8988T (cell line): ENCODE results near the gene HMCN1.
"Not testable (repeated sequence)": the region's sequence is repeated elsewhere in the genome, so short reads cannot be mapped to it uniquely, and the experiment has no call there.

Experiments used
- DNase-seq: peaks from one replicate; pipeline ENCODE4 v3.0.0; 2011

The HMCN1 gene

DNA sequence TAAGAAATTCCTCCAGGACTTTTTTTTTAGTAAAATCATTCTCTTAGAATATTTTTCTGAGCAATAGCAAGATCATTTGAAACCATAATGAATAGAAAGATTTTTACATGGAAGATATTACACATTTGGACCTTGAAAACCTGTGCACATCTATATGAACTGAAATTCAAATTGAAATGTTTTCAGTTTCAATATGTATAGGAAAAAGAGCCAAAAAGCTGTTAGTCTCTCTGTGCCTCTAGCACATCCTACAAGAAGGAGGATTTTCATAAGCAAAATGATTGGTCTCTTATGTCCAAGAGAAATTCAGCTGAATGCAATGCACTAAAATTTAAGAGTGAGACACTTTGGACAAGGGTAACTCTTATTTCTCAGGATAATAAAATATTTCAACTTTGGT, 8.2 kb downstream of the HMCN1 start:
- no peak for DNase-seq

DNA sequence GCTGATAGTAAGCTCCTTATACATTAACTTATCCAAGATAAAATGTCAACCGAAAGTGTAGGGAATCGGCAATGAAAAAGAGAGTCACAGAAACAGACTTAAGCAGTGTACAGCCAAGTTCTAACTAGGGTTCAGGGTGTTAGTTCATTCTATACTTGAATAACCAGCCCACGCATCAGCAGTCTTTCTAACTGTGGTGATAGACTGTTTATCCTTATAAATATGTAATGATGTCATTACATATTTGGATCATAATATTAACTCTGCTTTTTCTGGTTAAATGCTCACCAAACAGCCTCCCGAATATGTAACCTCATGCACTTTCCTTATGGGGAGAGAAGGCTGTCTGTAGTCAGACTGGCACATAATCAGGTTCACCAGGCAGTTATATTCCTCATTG, 11.0 kb downstream of the HMCN1 start:
- DNase-seq: no peak

- DNase-seq: no peak
Observed at GRCh38 chr1:185759061-185759460, 24.9 kb downstream of the HMCN1 start.

- DNase-seq: no peak
Observed at GRCh38 chr1:185761841-185762240, 27.6 kb downstream of the HMCN1 start.

- no peak for DNase-seq
Observed at GRCh38 chr1:185767508-185768120, 33.4 kb downstream of the HMCN1 start.

DNA sequence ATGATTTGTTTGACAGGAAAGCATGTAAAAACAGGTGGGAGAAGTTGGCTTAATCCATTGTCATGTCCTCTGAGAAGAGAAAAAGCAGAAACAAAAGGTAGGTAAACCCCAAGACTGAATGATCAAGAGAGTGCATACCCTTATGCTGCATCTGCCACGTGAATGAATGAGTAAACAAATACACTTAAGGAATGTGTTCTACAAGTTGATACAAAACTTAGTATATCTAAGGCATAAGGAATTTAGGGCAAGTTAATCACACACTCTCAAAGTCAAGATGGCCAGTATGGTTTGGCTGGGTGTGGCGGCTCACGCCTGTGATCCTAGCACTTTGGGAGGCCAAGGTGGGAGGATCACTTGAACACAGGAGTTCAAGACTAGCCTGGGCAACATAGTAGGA, 34.2 kb downstream of the HMCN1 start:
- DNase-seq: no peak

DNA sequence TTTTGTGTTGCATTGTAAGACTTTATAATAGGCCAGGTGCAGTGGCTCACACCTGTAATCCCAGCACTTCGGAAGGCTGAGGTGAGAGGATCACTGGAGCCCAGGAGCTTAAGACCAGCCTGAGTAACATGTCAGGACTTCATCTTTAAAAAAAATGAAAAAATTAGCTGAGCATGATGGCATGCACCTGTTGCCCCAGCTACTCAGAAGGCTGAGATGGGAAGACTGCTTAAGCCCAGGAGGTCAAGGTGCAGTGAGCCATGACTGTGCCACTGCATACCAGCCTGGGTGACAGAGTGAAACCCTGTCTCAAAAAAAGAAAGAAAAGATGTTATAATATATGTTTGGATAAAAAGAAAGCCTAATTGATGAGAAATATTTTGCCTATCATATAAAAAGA, 34.9 kb downstream of the HMCN1 start:
- DNase-seq: no peak

DNA sequence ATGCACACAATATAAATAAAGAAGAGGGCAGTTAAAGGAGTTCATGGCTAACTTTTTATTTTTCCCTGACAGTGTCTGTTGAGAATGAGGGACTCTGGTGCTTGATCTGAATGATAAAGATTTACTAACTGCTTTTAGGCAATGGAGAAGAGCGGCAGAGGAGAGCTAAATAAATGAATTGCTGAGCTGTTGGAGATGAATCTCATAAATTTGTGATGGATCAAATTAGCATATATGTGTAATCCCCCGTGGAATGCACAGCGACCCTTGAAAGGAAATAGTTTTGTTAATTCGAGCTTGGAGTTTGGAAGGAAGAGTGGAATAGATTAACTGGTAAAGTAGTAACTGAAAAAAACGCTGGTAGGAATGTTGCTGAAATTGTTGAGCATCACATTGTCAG, 40.2 kb downstream of the HMCN1 start:
- no peak for DNase-seq

DNA sequence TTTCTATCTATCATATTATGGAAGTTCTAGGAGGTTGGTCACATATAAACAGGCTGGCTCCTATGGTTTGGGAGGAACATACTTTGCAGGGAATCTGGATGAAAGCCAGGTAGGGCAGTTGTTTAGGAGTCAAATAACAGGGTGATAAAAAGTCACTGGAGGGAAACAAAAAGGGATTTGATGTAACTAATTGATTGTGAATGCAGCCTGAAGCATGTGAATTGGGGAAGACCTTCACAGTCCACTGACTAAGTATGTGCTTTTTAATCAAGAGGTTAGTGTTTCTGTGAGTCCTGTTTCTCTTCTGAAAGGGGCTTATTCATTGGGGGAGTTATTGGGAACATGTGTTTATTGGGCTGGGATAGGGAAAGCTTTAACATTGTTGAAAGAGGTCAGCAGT, 41.3 kb downstream of the HMCN1 start:
- DNase-seq: no peak

DNA sequence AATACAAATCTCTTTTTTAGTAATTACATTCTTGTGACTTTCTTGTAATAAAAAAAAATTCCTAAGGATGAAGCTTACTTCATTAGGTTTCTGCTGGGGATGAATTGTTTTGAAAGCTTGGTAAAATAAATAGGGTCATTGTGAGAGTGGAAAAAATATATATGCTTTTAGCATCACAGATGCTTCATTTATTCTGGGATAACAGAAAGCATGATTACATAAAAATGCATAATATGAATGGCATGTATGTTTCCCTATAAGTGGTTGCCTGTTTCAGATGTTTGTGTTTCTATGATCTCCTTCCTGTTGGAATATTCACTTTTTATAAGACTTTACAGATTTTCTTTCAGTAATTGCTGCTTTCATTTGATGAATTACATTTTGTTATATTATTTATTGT, 42.3 kb downstream of the HMCN1 start:
- DNase-seq: no peak

GRCh38 chr1:185783860-185784259, 49.7 kb downstream of the HMCN1 start:
- not testable (repeated sequence) for DNase-seq

DNA sequence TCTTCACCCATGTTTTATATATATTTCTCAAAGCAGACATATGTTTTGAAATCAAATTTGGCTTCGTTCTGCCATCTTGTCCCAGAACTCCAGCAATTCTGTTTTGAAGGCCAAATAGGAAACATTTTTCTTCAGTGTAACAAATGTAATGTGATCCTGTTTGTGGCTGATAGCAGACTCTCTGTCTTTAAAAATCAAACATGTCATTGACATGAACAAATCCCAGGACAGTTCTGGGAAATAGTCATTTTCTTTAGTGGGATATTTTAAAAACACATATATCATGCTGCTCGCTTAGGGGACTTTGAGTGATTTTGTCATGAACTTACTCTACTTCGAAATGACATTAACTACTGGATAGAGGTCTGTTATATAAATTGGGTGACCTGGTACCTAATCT, 51.4 kb downstream of the HMCN1 start:
- DNase-seq: no peak

GRCh38 chr1:185786524-185786923, 52.3 kb downstream of the HMCN1 start:
- no peak for DNase-seq

DNA sequence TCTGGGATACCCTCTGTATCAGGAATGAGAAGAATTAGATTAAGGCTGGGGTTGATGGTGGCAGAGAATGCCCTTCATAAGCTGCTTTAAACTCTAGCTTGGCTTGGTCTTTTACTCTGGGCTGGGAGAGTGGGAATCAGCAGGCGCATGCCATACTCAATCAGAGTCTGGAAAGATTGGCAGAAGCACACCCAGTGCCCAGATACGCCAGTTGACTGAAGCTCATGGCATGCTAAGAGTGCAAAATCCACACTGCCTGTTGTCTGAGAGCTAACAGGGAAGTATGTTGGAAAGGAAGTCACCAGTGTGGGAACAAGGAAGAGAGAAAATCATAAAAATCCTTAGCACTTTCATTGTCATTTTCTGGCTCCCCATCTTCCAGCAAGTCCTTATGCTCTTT, 53.0 kb downstream of the HMCN1 start:
- DNase-seq: no peak

DNA sequence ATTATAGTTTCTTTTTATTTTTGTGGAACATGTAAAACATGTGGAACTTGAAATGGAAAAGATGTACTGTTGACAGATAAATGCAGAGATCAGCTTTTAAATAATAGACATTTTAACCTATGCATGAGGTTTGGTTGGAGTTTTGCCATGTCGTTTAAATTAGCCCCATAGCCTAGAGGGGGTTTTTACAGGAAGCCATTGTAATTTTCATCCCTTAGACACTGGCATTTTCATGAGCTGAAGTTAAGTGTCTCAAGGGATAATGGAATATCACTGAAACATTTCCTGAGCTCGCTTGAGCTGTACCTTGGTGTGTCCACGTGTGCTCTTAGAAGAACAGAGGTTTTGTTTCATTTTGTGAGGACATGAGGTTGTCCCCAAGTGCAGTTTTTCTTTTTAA, 54.2 kb downstream of the HMCN1 start:
- DNase-seq: no peak

- DNase-seq: no peak
Observed at GRCh38 chr1:185789501-185790193, 55.5 kb downstream of the HMCN1 start.

- DNase-seq: no peak
Observed at GRCh38 chr1:185790194-185790735, 56.1 kb downstream of the HMCN1 start.

DNA sequence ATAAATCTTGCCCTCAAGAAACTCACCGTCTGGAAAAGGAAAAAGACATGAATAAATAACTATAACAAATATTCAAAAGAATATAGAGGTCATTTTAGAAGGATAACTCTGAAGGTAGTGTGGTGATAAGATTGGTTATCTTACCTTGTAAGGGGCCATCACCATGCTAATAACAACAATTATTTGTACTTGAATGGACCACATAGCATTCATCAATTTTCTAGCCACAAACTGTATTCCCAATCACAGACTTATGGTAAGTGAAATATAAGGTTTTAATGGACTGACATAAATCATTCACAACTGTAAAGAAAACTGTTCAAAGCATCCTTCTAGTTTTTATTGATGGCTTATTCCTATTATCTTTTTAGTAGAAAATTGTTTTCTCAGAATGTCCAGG, 57.8 kb downstream of the HMCN1 start:
- DNase-seq: no peak

GRCh38 chr1:185794495-185794894, 60.3 kb downstream of the HMCN1 start:
- DNase-seq: not testable (repeated sequence)

DNA sequence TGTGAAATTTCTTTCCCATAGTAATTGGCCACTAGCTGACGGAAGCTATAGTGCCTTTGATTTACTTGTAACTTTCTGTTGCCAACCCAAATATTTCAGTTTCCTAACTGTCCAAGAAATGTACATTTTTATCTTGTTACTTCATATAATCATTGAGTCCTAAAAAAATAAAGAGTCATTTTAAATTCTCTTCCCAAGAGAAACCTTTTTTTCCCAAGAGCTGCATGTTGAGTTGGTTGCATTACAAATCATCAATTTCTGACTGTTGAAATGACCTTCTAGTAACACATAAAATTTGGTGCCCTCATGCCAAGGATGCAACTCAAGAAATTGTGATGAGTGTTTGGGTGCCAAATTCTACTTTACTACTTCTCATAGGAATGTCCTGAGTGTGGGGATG, 61.0 kb downstream of the HMCN1 start:
- DNase-seq: no peak

DNA sequence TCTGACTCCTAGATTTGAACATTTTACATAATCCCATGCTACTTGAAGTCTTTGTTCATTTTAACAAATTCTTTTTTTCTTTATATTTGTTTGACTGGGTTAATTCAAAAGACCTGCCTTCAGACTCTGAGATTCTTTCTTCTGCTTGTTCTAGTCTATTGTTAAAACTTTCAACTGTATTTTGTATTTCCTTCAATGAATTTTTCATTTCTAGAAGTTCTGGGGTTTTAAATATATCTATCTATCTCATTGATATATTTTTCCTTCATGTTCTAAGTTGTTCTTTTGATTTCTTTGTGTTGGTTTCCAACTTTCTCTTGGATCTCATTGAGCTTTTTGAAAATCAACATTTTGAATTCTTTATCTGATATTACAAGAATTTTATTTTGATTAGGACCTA, 64.3 kb downstream of the HMCN1 start:
- DNase-seq: no peak

DNA sequence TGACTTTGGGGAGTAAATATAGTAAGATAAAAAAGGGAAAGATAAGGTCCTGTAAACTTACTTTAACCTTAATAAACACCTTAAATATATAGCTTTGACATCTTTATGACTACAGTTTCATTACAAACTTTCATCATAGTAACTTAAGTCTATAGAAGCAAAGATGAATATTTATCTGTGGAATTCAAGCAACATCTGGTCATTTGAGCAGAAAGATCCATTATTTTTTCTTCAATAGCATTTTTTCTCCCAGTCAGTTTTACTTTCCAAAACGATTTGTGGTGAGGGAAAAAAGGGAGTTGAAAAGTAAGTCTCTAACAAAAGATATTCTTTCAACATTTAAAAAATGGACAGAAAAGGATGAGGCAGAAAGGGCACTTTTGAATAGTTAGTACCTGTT, 69.0 kb downstream of the HMCN1 start:
- DNase-seq: no peak

- no peak for DNase-seq
Observed at GRCh38 chr1:185804206-185804605, 70.0 kb downstream of the HMCN1 start.

GRCh38 chr1:185804608-185805007, 70.4 kb downstream of the HMCN1 start:
- DNase-seq: no peak

- no peak for DNase-seq
Observed at GRCh38 chr1:185807275-185807674, 73.1 kb downstream of the HMCN1 start.
